ENCODE data around the gene PYROXD2.

Gene PYROXD2

DNA sequence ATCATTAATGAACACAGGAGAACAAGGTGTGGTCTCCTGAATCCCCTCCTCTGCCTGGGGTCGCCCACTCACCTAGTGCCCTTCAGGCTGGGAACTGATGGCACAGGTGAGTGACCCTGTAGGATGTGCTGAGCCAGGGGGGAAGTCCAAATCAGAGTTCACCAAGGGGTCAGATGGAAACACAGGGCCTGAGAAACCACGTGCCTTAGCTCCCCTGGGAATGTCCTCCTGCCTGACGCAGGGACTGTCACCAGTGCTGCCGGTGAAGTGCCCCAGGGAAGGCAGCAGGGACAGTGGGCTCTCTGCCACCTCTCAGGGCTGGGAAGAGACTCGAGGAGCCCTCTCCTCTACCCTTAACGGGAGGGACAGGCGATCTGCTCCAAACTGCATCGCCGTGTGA lies 5.8 kb upstream of the PYROXD2 start:
- Histone ChIP-seq H3K36me3 (no peaks in the 10 kb centered on the region), H3K4me3 (ENCODE audit: low read depth, low read length) (no peak overlapping the region), H3K9me3 (ENCODE audit: severe bottlenecking) (no peaks in the 10 kb centered on the region), H3K27me3 (ENCODE audit: insufficient read depth, low read depth, severe bottlenecking) (peaks cover 13% of the 10 kb centered on the region), H3K27ac (no peak overlapping the region)
- no peak for DNase-seq
- TF ChIP-seq, protein P1, sequence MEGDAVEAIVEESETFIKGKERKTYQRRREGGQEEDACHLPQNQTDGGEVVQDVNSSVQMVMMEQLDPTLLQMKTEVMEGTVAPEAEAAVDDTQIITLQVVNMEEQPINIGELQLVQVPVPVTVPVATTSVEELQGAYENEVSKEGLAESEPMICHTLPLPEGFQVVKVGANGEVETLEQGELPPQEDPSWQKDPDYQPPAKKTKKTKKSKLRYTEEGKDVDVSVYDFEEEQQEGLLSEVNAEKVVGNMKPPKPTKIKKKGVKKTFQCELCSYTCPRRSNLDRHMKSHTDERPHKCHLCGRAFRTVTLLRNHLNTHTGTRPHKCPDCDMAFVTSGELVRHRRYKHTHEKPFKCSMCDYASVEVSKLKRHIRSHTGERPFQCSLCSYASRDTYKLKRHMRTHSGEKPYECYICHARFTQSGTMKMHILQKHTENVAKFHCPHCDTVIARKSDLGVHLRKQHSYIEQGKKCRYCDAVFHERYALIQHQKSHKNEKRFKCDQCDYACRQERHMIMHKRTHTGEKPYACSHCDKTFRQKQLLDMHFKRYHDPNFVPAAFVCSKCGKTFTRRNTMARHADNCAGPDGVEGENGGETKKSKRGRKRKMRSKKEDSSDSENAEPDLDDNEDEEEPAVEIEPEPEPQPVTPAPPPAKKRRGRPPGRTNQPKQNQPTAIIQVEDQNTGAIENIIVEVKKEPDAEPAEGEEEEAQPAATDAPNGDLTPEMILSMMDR (IDR thresholded peaks at IDR 0.05; ENCODE audit: low read depth, low read length), result no peak

DNA sequence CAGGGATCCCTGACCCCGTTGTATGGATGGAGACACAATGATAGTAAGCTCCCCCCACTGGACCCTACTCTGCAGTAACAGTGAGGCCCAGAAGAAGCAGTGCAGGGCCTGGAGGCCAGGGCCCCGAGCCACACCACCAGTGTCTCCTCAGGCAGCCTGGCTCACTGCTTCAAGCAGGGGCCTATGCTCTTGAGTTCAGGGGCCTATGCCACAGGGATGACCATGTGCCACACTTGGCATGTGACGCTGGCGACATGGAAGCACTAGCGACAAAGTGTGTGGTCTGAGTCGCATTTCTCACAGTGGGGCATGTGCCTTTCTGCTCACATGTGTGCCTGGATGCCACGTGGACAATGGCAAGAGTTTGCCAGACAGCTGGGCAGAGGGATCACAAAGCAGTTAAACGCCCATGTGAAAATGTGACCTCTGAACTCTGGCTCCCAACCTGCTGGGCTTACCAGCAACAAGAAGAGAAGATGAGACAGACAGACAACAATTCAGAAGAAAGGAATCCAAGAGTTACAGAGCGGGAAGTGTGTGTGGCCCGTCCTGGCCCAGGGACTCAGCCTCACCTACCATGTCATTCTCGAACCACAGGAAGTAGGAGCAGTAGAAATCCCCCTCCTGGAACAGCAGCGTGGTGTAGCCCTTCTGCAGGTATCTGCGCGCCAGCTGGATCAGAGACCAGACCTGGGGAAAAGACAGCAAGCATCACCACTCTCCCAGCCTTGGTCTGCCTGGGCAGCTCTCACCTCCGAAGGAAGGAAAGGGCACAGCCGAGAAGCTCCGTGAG lies 4.7 kb upstream of the PYROXD2 start:
- H3K27ac ChIP-seq, result no peak overlapping the region
- no peaks in the 10 kb centered on the region for H3K9me3 ChIP-seq (ENCODE audit: severe bottlenecking)
- H3K27me3 ChIP-seq (ENCODE audit: insufficient read depth, low read depth, severe bottlenecking), result peaks cover 5% of the 10 kb centered on the region
- DNase-seq, result no peak
- H3K36me3 ChIP-seq, result no peaks in the 10 kb centered on the region
- TF ChIP-seq, protein P1 (IDR thresholded peaks at IDR 0.05; ENCODE audit: low read depth, low read length), result no peak
- H3K4me3 ChIP-seq (ENCODE audit: low read depth, low read length), result no peak overlapping the region

DNA sequence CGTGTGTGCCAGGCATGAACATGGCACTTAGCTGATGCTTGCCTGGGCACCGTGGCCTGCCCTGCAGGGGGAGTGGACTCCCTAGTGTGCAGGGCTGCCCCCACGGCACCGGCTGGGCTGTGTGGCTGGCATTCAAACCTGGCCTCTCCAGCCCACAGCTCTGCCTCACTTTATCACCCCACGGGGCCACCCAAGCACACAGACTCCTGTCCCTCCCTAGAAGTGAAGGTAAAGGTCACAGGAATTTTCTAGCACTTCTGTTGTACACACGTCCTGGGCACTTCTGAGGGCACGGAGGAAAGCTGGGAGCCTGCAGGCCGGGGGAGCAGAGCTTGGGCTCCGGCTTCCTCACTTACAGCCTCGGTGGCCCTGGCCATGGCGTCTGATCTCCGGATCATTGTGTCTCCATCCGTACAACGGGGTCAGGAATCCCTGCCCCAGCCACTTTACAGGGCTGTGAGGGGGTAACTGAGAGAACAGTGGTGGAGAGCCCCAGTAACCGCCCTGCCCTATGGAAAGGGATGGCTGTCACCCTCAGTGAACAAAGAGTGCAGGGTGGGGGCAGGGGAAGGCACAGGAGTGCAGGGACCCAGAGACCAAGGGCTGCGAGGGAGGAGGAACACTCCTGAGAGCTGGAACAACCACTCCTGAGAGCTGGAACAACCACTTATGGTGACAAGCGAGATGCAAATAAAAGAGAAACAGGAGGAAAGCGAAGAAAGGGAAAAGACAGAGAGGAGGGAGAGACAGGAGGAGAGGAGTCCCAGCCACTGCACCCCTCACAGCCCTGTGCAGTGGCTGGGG lies 3.9 kb upstream of the PYROXD2 start:
- peaks cover 1% of the 10 kb centered on the region for H3K27me3 ChIP-seq (ENCODE audit: insufficient read depth, low read depth, severe bottlenecking)
- TF ChIP-seq, protein P1 (IDR thresholded peaks at IDR 0.05; ENCODE audit: low read depth, low read length), result no peak
- no peak for DNase-seq
- H3K36me3 ChIP-seq, result no peaks in the 10 kb centered on the region
- H3K27ac ChIP-seq, result no peak overlapping the region
- no peak overlapping the region for H3K4me3 ChIP-seq (ENCODE audit: low read depth, low read length)
- no peaks in the 10 kb centered on the region for H3K9me3 ChIP-seq (ENCODE audit: severe bottlenecking)

DNA sequence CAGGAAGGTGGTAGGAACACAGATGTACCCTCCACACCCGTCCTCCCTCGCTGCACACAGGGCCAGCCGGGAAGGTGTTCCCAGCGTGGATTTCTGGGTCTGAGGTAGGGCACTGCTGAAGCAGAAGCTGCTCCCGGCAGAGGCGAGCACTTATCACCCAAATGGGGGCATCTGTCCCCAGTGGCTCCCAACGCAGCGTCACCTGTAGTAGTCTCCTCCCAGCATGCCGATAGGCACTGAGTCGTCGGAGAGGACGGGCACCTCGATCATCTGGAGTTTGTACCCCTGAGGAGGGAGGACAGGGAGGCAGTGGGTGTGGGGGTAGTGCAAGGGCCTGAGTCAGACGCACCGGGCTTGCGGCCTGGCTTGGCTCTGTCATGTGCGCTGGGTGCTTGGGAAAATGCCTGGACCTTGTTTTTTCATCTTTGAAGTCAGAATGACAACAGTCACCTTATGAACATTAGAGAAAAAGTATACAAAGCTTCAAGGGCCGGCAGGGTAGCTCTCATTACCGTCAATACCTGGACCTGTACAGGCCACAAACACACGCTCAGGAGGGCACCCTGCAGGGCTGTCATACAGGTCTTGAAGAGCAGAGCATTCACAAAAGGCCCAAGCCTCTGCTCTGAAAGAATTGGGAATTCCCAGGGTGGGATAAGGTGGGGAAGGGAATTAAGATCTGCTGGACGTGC lies 3.1 kb upstream of the PYROXD2 start:
- TF ChIP-seq, protein P1 (IDR thresholded peaks at IDR 0.05; ENCODE audit: low read depth, low read length), result no peak
- H3K27ac ChIP-seq, result no peak overlapping the region
- DNase-seq, result no peak
- H3K36me3 ChIP-seq, result no peaks in the 10 kb centered on the region
- no peaks in the 10 kb centered on the region for H3K9me3 ChIP-seq (ENCODE audit: severe bottlenecking)
- H3K4me3 ChIP-seq (ENCODE audit: low read depth, low read length), result no peak overlapping the region
- no peaks in the 10 kb centered on the region for H3K27me3 ChIP-seq (ENCODE audit: insufficient read depth, low read depth, severe bottlenecking)

DNA sequence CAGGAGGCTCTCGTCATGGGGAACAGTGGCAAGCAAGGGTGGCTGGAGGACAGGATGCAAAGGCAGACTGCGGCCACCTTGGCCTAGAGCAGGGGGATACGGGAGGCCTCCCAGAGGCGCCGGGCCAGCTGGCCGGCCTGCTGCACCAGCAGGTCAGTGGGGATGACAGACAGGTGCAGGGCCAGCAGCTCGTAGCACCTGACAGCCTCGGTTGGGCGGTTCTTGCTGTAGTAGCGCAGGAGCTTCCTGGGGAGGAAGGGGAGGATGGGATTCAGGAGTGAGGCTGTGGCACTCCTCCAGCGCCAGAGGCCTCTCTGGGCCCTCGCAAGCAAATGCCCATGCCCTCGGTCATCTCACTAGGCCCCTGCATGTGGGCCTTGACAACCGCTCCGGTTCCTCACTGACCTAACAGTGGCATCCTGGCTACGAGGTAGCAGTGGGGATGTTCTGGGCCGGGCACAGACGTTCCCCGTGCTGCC lies 2.5 kb upstream of the PYROXD2 start:
- no peak for DNase-seq
- Histone ChIP-seq H3K4me3 (ENCODE audit: low read depth, low read length) (no peak overlapping the region), H3K27ac (no peak overlapping the region), H3K9me3 (ENCODE audit: severe bottlenecking) (no peaks in the 10 kb centered on the region), H3K27me3 (ENCODE audit: insufficient read depth, low read depth, severe bottlenecking) (no peaks in the 10 kb centered on the region), H3K36me3 (no peaks in the 10 kb centered on the region)
- TF ChIP-seq, protein P1 (IDR thresholded peaks at IDR 0.05; ENCODE audit: low read depth, low read length), result no peak

Measured in WERI-Rb-1 (cell line).